ENCODE data around the gene ITFG1.

GRCh38 chr16:47125757-47126156 lies 335.1 kb downstream of the ITFG1 start:
- TF ChIP-seq, protein P1, sequence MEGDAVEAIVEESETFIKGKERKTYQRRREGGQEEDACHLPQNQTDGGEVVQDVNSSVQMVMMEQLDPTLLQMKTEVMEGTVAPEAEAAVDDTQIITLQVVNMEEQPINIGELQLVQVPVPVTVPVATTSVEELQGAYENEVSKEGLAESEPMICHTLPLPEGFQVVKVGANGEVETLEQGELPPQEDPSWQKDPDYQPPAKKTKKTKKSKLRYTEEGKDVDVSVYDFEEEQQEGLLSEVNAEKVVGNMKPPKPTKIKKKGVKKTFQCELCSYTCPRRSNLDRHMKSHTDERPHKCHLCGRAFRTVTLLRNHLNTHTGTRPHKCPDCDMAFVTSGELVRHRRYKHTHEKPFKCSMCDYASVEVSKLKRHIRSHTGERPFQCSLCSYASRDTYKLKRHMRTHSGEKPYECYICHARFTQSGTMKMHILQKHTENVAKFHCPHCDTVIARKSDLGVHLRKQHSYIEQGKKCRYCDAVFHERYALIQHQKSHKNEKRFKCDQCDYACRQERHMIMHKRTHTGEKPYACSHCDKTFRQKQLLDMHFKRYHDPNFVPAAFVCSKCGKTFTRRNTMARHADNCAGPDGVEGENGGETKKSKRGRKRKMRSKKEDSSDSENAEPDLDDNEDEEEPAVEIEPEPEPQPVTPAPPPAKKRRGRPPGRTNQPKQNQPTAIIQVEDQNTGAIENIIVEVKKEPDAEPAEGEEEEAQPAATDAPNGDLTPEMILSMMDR (IDR thresholded peaks at IDR 0.05) = no peak
- TF ChIP-seq POLR2A (IDR thresholded peaks at IDR 0.05) = no peak

Data from testis (tissue), 2 donors.